Transverse colon (tissue), 4 donors: ENCODE data around the gene NDUFAF3. TPM values are rescaled to one million over a fixed set of nuclear protein-coding genes. Genes with fewer than 3 reads are reported as not detected.

Experiments used
- DNase-seq: peaks from one replicate; pipeline ENCODE4 v3.0.0-alpha.2; 2019
- H3K27ac ChIP-seq, 4 donors: fragments of 200-600 bp; sonication (generic); 2 replicates each; pipeline ENCODE4 v1.5.1; 2016 to 2018; ENCODE audit warnings: inconsistent platforms in 4 of 4
- H3K27me3 ChIP-seq: fragments of 200-600 bp; sonication (generic); 2 replicates; pipeline ENCODE4 v1.5.1; 2017; ENCODE audit warnings: inconsistent platforms
- H3K36me3 ChIP-seq, 4 donors: fragments of 200-600 bp; sonication (generic); 2 replicates each; pipeline ENCODE4 v1.5.1; 2017 to 2019; ENCODE audit warnings: inconsistent platforms in 4 of 4
- H3K4me1 ChIP-seq, 4 donors: fragments of 200-600 bp; sonication (generic); 2 replicates each; pipeline ENCODE4 v1.5.1; 2017 to 2020; ENCODE audit warnings: inconsistent platforms in 4 of 4
- H3K4me3 ChIP-seq, 4 donors: fragments of 200-600 bp; sonication (generic); 1 replicate in 1 of 4; 2 replicates in 3 of 4; pipeline versions ENCODE4 v1.5.1 to v1.6.1; 2017 to 2019; ENCODE audit warnings: inconsistent platforms in 4 of 4
- H3K9me3 ChIP-seq, 2 donors: fragments of 200-600 bp; sonication (generic); 2 replicates each; pipeline ENCODE4 v1.5.1; 2017 to 2019; ENCODE audit warnings: inconsistent platforms in 2 of 2
- EP300 ChIP-seq: sonication (generic); formaldehyde crosslinking; IDR thresholded peaks from one replicate; pipeline ENCODE4 v1.6.1; 2017; ENCODE audit warnings: antibody characterized with exemption, low read depth
- POLR2A ChIP-seq: fragments of 450-650 bp; IDR thresholded peaks from one replicate; pipeline ENCODE4 v1.6.1; 2016; ENCODE audit warnings: antibody characterized with exemption, mild to moderate bottlenecking, moderate library complexity
- POLR2AphosphoS5 ChIP-seq, 3 donors: sonication (generic); formaldehyde crosslinking; IDR thresholded peaks; one replicate each; pipeline ENCODE4 v1.6.1; 2016; ENCODE audit warnings: antibody characterized with exemption in 3 of 3
- WGBS, 2 donors: methylation state at CpG; one replicate each; pipeline ENCODE4 v1.1.5; 2018; ENCODE audit warnings: low coverage in 1 of 2; 5-methylcytosine and 5-hydroxymethylcytosine counted together
- in situ Hi-C, 4 donors: fragments of 200-750 bp; cut with MboI; loops; one replicate each; pipeline versions ENCODE4 v1.15.0 to v1.15.1; 2017; ENCODE audit warnings: low sequenced_read_pairs in 3 of 4, low pct_ligation_motif_present in 1 of 4, low pct_unique_long_range_greater_than_20kb in 1 of 4
- intact Hi-C: fragments of 100-400 bp; cut with DNase I; formaldehyde crosslinking; loops from one replicate; pipeline ENCODE4 v1.15.1; 2023; ENCODE audit warnings: low total_unique reads
- total RNA-seq, 4 donors: library from RNA; depleted of rRNA; stranded (reverse); fragments of >200 nt; gene quantifications; one replicate each; pipeline ENCODE4 v1.1.0, GENCODE V29; 2016
- TF ChIP-seq, protein P1 (sequence below), 5 experiments: fragments of 200-600 bp in 3 of 5; fragments of 450-650 bp in 2 of 5; sonication (generic) in 3 of 5; IDR thresholded peaks; 1 replicate in 2 of 5; 2 replicates in 3 of 5; pipeline ENCODE4 v1.5.1; 2016 to 2017; ENCODE audit warnings: antibody characterized with exemption in 5 of 5, inconsistent platforms in 3 of 5, mild to moderate bottlenecking in 2 of 5, moderate library complexity in 1 of 5

The NDUFAF3 gene
- total RNA-seq, 4 donors from 2014 or later = 30.4 to 125 (median 88.1) TPM

DNA sequence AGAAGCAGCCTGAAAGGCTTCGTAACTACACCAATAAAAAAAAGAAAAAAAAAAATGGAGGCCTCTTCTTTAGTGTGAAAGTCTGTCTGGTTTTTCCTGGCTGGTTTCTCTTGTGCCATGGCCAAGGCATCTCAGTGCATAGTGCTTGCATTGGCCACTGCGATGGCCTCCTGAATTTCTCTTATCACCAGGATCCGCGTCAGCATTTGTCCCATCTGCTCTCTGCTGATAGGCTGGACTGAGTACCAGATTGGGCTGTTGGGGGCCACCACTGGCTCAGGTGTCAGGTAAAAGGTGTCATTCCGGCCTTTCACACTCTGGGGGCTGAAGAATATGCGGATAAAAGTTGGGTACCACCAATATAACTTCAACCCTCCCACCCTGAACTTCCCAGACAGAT lies 8.4 kb downstream of the NDUFAF3 start:
- H3K27ac ChIP-seq = peak overlapping the region in 1 of 4 donors; percentile 94
- peaks cover 0 to 24% (median 12%) of the 10 kb centered on the region in 4 donors for H3K36me3 ChIP-seq
- H3K4me3 ChIP-seq = no peak overlapping the region
- DNase-seq = no peak
- peaks cover 10 to 18% (median 15%) of the 10 kb centered on the region in 4 donors for H3K4me1 ChIP-seq
- TF ChIP-seq POLR2A (no peak), POLR2AphosphoS5 (IDR thresholded peaks at IDR 0.05) (no peak), EP300 (no peak)
- TF ChIP-seq, protein P1, sequence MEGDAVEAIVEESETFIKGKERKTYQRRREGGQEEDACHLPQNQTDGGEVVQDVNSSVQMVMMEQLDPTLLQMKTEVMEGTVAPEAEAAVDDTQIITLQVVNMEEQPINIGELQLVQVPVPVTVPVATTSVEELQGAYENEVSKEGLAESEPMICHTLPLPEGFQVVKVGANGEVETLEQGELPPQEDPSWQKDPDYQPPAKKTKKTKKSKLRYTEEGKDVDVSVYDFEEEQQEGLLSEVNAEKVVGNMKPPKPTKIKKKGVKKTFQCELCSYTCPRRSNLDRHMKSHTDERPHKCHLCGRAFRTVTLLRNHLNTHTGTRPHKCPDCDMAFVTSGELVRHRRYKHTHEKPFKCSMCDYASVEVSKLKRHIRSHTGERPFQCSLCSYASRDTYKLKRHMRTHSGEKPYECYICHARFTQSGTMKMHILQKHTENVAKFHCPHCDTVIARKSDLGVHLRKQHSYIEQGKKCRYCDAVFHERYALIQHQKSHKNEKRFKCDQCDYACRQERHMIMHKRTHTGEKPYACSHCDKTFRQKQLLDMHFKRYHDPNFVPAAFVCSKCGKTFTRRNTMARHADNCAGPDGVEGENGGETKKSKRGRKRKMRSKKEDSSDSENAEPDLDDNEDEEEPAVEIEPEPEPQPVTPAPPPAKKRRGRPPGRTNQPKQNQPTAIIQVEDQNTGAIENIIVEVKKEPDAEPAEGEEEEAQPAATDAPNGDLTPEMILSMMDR (IDR thresholded peaks at IDR 0.05) = no peak
- intact Hi-C loops = no loop called here
- H3K27me3 ChIP-seq = no peaks in the 10 kb centered on the region
- in situ Hi-C loops = no loop called here
- no peaks in the 10 kb centered on the region for H3K9me3 ChIP-seq
- 90% methylated on average over 6 of the region's 6 CpGs; no CpG with 5 or more reads in 1 of the 2 donors for WGBS, 2 donors

DNA sequence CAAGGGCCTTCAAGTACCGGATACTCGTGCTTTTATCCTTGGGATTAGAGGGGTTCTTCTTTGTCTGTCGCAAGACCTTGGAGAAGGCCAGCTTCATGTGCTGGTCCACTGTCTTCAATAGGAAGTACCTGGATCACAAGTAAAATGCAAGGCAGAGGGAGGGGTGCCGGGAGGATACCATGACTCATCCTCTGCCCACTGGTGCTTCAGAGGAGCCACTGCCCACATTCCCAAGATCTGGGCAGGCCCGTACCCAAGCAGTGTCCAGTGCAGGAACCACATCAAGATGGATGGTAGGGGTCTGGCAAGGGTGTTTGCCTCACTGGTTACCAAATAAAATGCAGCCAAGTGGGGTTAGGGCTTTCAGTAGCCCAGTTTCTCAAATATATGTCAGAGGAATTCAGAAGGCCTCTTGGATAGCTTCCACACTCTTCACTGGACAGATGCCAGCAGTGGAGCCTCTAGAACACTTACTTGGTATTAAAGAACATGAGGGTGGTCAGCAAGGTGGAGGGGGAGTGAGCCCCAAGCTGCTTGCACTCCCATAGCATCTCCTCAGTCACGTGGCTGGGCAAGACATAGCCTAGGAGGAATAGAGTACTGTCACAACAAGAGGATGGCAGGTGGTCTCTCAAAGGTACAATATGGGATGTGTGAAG lies 10.9 kb downstream of the NDUFAF3 start:
- TF ChIP-seq EP300 (no peak), POLR2A (no peak), POLR2AphosphoS5 (IDR thresholded peaks at IDR 0.05) (no peak)
- TF ChIP-seq, protein P1 (IDR thresholded peaks at IDR 0.05) = no peak
- in situ Hi-C loops = no loop called here
- H3K36me3 ChIP-seq = peaks cover 0 to 28% (median 8%) of the 10 kb centered on the region in 4 donors

DNA sequence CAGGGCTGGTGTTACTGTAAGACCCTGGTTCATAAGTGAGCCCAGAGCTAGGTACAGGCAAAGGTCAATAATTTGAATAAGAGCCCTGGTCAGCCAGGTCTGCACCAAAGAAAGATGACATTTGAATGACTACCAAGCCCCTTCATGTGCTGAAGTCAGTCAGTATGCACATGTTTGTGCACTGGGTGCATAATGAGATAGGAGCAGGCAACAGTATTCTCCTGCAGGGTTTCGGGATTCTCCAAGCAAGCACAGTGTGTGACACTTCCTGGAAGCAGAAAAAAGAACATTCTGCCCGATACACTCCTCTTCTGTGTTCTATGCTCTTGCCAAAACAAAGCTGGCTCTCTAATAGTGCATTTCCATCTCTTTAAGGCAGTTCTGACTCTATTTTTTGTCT lies 12.7 kb downstream of the NDUFAF3 start:
- no peak overlapping the region for H3K4me3 ChIP-seq
- in situ Hi-C loops (no loop called here), intact Hi-C loops (no loop called here)
- TF ChIP-seq POLR2A (no peak), POLR2AphosphoS5 (IDR thresholded peaks at IDR 0.05) (no peak), EP300 (no peak)
- H3K27me3 ChIP-seq = no peaks in the 10 kb centered on the region
- peaks cover 0 to 38% (median 8%) of the 10 kb centered on the region in 4 donors for H3K36me3 ChIP-seq
- 89% methylated on average over 2 of the region's 2 CpGs; no CpG with 5 or more reads in 1 of the 2 donors for WGBS, 2 donors
- no peak overlapping the region for H3K27ac ChIP-seq
- no peaks in the 10 kb centered on the region for H3K9me3 ChIP-seq
- peaks cover 0 to 3% (median under 1%) of the 10 kb centered on the region in 4 donors for H3K4me1 ChIP-seq
- DNase-seq = no peak

More for the DNA sequence above, 10.9 kb downstream of the NDUFAF3 start:
- Histone ChIP-seq H3K27ac (no peak overlapping the region), H3K27me3 (no peaks in the 10 kb centered on the region), H3K4me3 (no peak overlapping the region), H3K4me1 (peaks cover 10 to 17% (median 14%) of the 10 kb centered on the region in 4 donors), H3K9me3 (no peaks in the 10 kb centered on the region)
- DNase-seq = no peak
- intact Hi-C loops = no loop called here
- WGBS, 2 donors = 94% methylated on average over 6 of the region's 6 CpGs; no CpG with 5 or more reads in 1 of the 2 donors

DNA sequence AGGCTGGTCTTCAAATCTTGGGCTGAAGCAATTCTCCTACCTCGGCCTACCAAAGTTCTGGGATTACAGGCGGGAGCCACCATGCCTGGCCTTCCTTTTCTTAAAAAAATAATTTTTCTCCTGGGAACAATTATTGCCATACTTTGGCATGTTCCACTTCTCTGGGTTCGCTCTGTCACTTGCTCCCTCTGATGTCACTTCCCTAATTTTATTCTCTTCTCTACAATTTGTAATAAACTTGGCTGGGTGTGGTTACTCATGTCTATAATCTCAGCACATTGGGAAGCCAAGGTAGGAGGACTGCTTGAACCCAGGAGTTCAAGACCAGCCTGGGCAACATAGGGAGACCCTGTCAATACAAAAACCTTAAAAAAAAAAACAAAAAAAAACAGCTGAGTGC lies 13.4 kb downstream of the NDUFAF3 start:
- H3K36me3 ChIP-seq = peaks cover 0 to 38% (median 8%) of the 10 kb centered on the region in 4 donors
- TF ChIP-seq, protein P1 (IDR thresholded peaks at IDR 0.05) = no peak
- TF ChIP-seq EP300 = no peak
- TF ChIP-seq POLR2A = no peak
- no peak for TF ChIP-seq POLR2AphosphoS5 (IDR thresholded peaks at IDR 0.05)

More for the DNA sequence above, 13.4 kb downstream of the NDUFAF3 start:
- 90 to 100% methylated on average over 2 to 3 of the region's 3 CpGs for WGBS, 2 donors
- Histone ChIP-seq H3K9me3 (no peaks in the 10 kb centered on the region), H3K4me3 (no peak overlapping the region), H3K4me1 (no peaks in the 10 kb centered on the region), H3K27me3 (no peaks in the 10 kb centered on the region), H3K27ac (no peak overlapping the region)
- in situ Hi-C loops (no loop called here), intact Hi-C loops (no loop called here)
- DNase-seq = no peak
